ENCODE measurements around the gene LRP2. TPM values are rescaled to one million over a fixed set of nuclear protein-coding genes. Genes with fewer than 3 reads are reported as not detected.

Gene LRP2
- total RNA-seq, 2 experiments from 2014 or later: 0.25 to 0.62 TPM

DNA sequence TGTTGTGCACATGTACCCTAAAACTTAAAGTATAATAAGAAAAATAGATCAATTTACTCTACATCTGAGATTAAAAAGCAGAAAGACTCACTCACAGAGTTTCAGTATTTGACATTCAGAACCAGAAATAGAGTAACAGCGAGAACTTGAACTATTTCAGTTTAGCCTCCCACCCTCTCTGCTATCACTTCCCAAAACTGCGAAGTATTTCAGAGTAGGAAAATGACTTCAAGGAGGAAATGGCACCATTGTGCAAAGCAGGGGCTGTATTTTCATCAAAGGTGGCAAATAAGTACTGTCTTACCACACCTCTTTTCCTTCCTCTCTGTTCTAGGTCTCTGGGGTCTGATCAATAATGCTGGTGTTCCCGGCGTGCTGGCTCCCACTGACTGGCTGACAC lies 279.3 kb downstream of the LRP2 start:
- Mint-ChIP-seq H3K4me1 (ENCODE audit: low read depth) (peaks cover 4% of the 10 kb centered on the region), H3K27ac (no peak overlapping the region), H3K36me3 (ENCODE audit: low read depth) (no peaks in the 10 kb centered on the region), H3K27me3 (ENCODE audit: low read depth) (no peaks in the 10 kb centered on the region), H3K4me3 (no peak overlapping the region), H3K9me3 (no peaks in the 10 kb centered on the region)
- intact Hi-C loops (cut with micrococcal nuclease): loop anchor here (1.0 kb wide), 2 partner anchors 9 to 22 kb away; no protein-coding TSS in a partner anchor
- DNase-seq: peak; percentile 10
- CTCF ChIA-PET: interaction anchor here (1.0 kb wide), 1 partner anchor 27 kb away, joined by 4 read pairs; no protein-coding TSS in a partner anchor

- H3K27me3 Mint-ChIP-seq (ENCODE audit: low read depth): no peaks in the 10 kb centered on the region
- H3K36me3 Mint-ChIP-seq (ENCODE audit: low read depth): no peaks in the 10 kb centered on the region
- H3K4me1 Mint-ChIP-seq (ENCODE audit: low read depth): peaks cover 4% of the 10 kb centered on the region
- H3K27ac Mint-ChIP-seq: no peak overlapping the region
- CTCF ChIA-PET: interaction anchor here (1.2 kb wide), 1 partner anchor 28 kb away, joined by 4 read pairs; no protein-coding TSS in a partner anchor
- DNase-seq: no peak
- H3K4me3 Mint-ChIP-seq: no peak overlapping the region
- no peaks in the 10 kb centered on the region for H3K9me3 Mint-ChIP-seq
- intact Hi-C loops (cut with micrococcal nuclease): no loop called here
Observed at GRCh38 chr2:169081551-169081950, 280.8 kb downstream of the LRP2 start.

DNA sequence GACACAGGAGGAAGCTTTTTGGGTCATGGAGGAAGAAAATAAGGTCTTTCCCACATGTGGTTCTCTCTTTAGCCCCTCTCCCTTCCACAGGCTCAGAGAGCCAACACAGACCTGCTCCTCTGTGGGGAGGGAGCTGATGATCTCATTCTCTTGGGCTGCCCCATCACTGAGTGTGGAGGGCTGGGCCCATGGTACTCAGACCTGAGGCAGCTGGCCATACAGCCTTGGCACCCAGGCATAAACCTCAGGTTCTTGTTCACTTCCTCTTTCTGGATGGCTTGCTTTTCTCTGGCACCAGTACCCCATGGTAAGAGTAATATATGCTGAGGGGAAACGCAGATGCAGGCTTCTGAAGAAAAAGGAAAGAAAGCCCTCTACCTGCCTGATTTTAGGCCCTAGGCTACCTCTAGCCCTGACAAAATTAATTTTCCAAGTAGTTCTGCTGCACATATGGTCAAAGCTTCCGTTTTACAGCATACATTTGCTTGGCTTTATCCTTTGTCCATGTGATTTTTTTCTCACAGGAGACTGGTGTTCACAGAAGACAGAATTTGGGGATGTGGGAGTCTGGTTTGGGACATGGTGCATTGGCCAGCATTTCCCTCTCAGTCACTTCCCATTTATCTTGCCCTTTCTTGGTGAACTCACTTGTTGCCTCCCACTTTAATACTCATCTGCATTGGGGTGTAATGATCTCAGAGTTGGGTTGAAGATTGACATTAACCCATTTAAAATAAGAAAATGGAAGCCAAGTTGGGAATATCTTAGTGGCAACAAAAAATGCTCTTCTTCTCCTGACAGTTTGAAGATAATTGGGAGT lies 281.9 kb downstream of the LRP2 start:
- intact Hi-C loops (cut with micrococcal nuclease): no loop called here
- Mint-ChIP-seq H3K4me1 (ENCODE audit: low read depth) (peaks cover 5% of the 10 kb centered on the region), H3K27me3 (ENCODE audit: low read depth) (no peaks in the 10 kb centered on the region), H3K4me3 (no peak overlapping the region), H3K9me3 (no peaks in the 10 kb centered on the region), H3K36me3 (ENCODE audit: low read depth) (no peaks in the 10 kb centered on the region), H3K27ac (no peak overlapping the region)
- CTCF ChIA-PET: no interaction called here
- no peak for DNase-seq

DNA sequence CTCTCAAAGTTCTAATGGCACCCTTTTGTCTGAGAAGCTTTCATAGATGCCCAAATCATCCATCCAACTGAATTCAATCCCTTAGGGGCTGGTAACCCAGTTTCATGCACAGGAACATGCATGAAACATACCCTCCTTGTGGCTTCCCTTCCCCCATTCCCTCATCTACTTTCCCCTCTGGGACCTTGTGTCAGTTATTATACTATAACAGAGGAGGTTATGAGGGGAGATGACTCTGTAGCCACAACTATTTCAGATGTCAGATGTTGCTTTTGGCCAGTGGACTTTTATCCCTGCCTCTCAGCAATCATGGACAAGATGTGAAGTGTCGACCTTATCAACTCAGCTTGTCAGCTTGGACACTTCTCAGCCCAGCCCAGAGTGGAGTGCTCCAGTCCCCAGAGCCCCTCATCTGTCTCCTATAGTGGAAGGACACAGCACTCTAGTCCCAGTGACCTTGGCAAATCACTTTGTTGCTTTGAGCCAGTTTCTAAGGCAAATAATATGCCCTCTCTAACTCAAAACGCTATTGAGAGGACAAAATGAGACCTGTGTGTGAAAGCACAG lies 284.6 kb downstream of the LRP2 start:
- CTCF ChIA-PET: no interaction called here
- intact Hi-C loops (cut with micrococcal nuclease): no loop called here
- no peaks in the 10 kb centered on the region for H3K36me3 Mint-ChIP-seq (ENCODE audit: low read depth)

More for the DNA sequence above, 284.6 kb downstream of the LRP2 start:
- peaks cover 14% of the 10 kb centered on the region for H3K4me1 Mint-ChIP-seq (ENCODE audit: low read depth)
- H3K9me3 Mint-ChIP-seq: no peaks in the 10 kb centered on the region
- DNase-seq: no peak
- H3K27ac Mint-ChIP-seq: no peak overlapping the region
- no peak overlapping the region for H3K4me3 Mint-ChIP-seq
- H3K27me3 Mint-ChIP-seq (ENCODE audit: low read depth): no peaks in the 10 kb centered on the region

Other genes starting within 250 kb of the LRP2 start
- gene BBS5, start 117.0 kb upstream of the LRP2 start, total RNA-seq: 1 to 10 TPM; 2.1 to 2.2 TPM
- not detected for gene KLHL41, start 147.2 kb upstream of the LRP2 start, total RNA-seq
- 10 to 100 TPM; 41.3 to 42.7 TPM for gene FASTKD1, start 211.3 kb upstream of the LRP2 start, total RNA-seq
- 10 to 100 TPM; 53.4 to 56.6 TPM for gene PPIG, start 221.8 kb upstream of the LRP2 start, total RNA-seq